GM23338 (cell line): ENCODE data around the gene COL4A1. TPM values are rescaled to one million over a fixed set of nuclear protein-coding genes. Genes with fewer than 3 reads are reported as not detected.
A peak's percentile ranks its signal among the peaks of the same experiment; 100 is the strongest.

Experiments
- ATAC-seq: fragments of 200-7000 bp; cut with Tn5 transposase; 3 replicates; pipeline ENCODE4 v1.9.1; 2020
- DNase-seq: peaks from one replicate; pipeline ENCODE4 v3.0.0-alpha.2; 2015; ENCODE audit warnings: low spot score
- H2AFZ ChIP-seq: fragments of 200-600 bp; sonication (generic); 2 replicates; pipeline ENCODE4 v1.8.0; 2016; ENCODE audit warnings: antibody characterized with exemption, mild to moderate bottlenecking, moderate library complexity
- H3F3A ChIP-seq: fragments of 200-600 bp; sonication (generic); replicated peaks from 2 replicates; pipeline ENCODE4 v1.8.0; 2017; ENCODE audit warnings: antibody characterized with exemption, mixed run types, low read depth
- H3K27ac ChIP-seq: fragments of 200-600 bp; sonication (generic); 2 replicates; pipeline ENCODE4 v1.6.1; 2016; ENCODE audit warnings: low read depth
- H3K27me3 ChIP-seq: fragments of 200-600 bp; sonication (generic); 2 replicates; pipeline ENCODE4 v1.8.0; 2016; ENCODE audit warnings: mild to moderate bottlenecking, mixed run types, moderate library complexity; ENCODE audit not compliant: insufficient read depth
- H3K36me3 ChIP-seq: fragments of 200-600 bp; sonication (generic); 2 replicates; pipeline ENCODE4 v1.8.0; 2016; ENCODE audit warnings: mild to moderate bottlenecking; ENCODE audit not compliant: insufficient read depth
- H3K4me1 ChIP-seq: fragments of 200-600 bp; sonication (generic); 2 replicates; pipeline ENCODE4 v1.8.0; 2016; ENCODE audit warnings: mild to moderate bottlenecking, moderate library complexity; ENCODE audit not compliant: insufficient read depth
- H3K4me2 ChIP-seq: fragments of 200-600 bp; sonication (generic); 2 replicates; pipeline ENCODE4 v1.7.1; 2017; ENCODE audit warnings: mixed run types
- H3K4me3 ChIP-seq: fragments of 200-600 bp; sonication (generic); 2 replicates; pipeline ENCODE4 v1.6.1; 2016; ENCODE audit warnings: mixed run types
- H3K79me2 ChIP-seq: fragments of 200-600 bp; sonication (generic); replicated peaks from 2 replicates; pipeline ENCODE4 v1.8.0; 2017; ENCODE audit warnings: mild to moderate bottlenecking; ENCODE audit not compliant: insufficient read depth
- H3K9me2 ChIP-seq: fragments of 200-600 bp; sonication (generic); 2 replicates; pipeline ENCODE4 v1.8.0; 2017; ENCODE audit not compliant: insufficient read depth
- H4K20me1 ChIP-seq: fragments of 200-600 bp; sonication (generic); replicated peaks from 2 replicates; pipeline ENCODE4 v1.8.0; 2017; ENCODE audit warnings: mild to moderate bottlenecking; ENCODE audit not compliant: insufficient read depth
- H3K27ac Mint-ChIP-seq: 2 replicates; pipeline ENCODE4 v1.8.0; 2020; ENCODE audit warnings: inconsistent platforms, mild to moderate bottlenecking, moderate library complexity, mixed read lengths
- H3K27me3 Mint-ChIP-seq: 3 replicates; pipeline ENCODE4 v1.8.0; 2022; ENCODE audit warnings: low read depth, mild to moderate bottlenecking, moderate library complexity, mixed read lengths, inconsistent platforms; ENCODE audit not compliant: insufficient read depth, poor library complexity
- H3K36me3 Mint-ChIP-seq: 3 replicates; pipeline ENCODE4 v1.8.0; 2021; ENCODE audit warnings: low read depth, mild to moderate bottlenecking, inconsistent platforms, moderate library complexity, mixed read lengths
- H3K4me1 Mint-ChIP-seq: 3 replicates; pipeline ENCODE4 v1.8.0; 2020; ENCODE audit warnings: mild to moderate bottlenecking, inconsistent platforms, mixed read lengths
- H3K4me3 Mint-ChIP-seq: 3 replicates; pipeline ENCODE4 v1.8.0; 2021; ENCODE audit warnings: moderate library complexity, mild to moderate bottlenecking, inconsistent platforms, mixed read lengths
- H3K9me3 Mint-ChIP-seq: 3 replicates; pipeline ENCODE4 v1.8.0; 2020; ENCODE audit warnings: moderate library complexity, mild to moderate bottlenecking, inconsistent platforms, mixed read lengths
- CREB1 ChIP-seq: fragments of 250-450 bp; sonication (Bioruptor Pico); IDR thresholded peaks from 2 replicates; pipeline ENCODE4 v1.5.0; 2020; ENCODE audit warnings: low read depth, mild to moderate bottlenecking, moderate library complexity
- EZH2 ChIP-seq: fragments of 200-600 bp; sonication (generic); IDR thresholded peaks from one replicate; pipeline ENCODE4 v1.8.0; 2017; ENCODE audit warnings: antibody characterized with exemption, mild to moderate bottlenecking, low read depth; ENCODE audit not compliant: unreplicated experiment
- JUNB ChIP-seq: IDR thresholded peaks from one replicate; pipeline ENCODE4 v1.6.1; 2016; ENCODE audit warnings: antibody characterized with exemption; ENCODE audit not compliant: unreplicated experiment
- NANOG ChIP-seq: IDR thresholded peaks from 2 replicates; pipeline ENCODE4 v1.6.1; 2016; ENCODE audit warnings: antibody characterized with exemption, borderline replicate concordance
- ZNF114 ChIP-seq: fragments of 250-450 bp; sonication (Bioruptor Pico); IDR thresholded peaks from 2 replicates; pipeline ENCODE4 v1.5.0; 2020; ENCODE audit warnings: mild to moderate bottlenecking, moderate library complexity
- polyA plus RNA-seq: library from polyadenylated mRNA; unstranded; fragments of >200 nt; fragmentation: Nextera tagmentation; extraction: Ambion mirVana; gene quantifications from 2 replicates; pipeline ENCODE4 v1.2.1, GENCODE V29; 2016
- total RNA-seq: library from RNA; depleted of rRNA; stranded (reverse); fragments of >200 nt; shearing (Covaris generic); gene quantifications from 2 replicates; pipeline ENCODE4 v1.2.3, GENCODE V29; 2014
- TF ChIP-seq, protein P1 (sequence below), 2 experiments: fragments of 200-600 bp in 1 of 2; sonication (generic) in 1 of 2; conservative IDR thresholded peaks; 2 replicates each; pipeline versions ENCODE4 v1.5.1 to v1.6.1; 2016 to 2017; ENCODE audit warnings: antibody characterized with exemption in 2 of 2, low read depth in 2 of 2, mild to moderate bottlenecking in 2 of 2, moderate library complexity in 1 of 2
- TF ChIP-seq, protein P2 (sequence below): IDR thresholded peaks from one replicate; pipeline ENCODE4 v1.6.1; 2018; ENCODE audit warnings: antibody characterized with exemption; ENCODE audit not compliant: unreplicated experiment

COL4A1 gene
- total and polyA plus RNA-seq, 2 experiments from 2014 or later = 39.1 to 110 TPM

DNA sequence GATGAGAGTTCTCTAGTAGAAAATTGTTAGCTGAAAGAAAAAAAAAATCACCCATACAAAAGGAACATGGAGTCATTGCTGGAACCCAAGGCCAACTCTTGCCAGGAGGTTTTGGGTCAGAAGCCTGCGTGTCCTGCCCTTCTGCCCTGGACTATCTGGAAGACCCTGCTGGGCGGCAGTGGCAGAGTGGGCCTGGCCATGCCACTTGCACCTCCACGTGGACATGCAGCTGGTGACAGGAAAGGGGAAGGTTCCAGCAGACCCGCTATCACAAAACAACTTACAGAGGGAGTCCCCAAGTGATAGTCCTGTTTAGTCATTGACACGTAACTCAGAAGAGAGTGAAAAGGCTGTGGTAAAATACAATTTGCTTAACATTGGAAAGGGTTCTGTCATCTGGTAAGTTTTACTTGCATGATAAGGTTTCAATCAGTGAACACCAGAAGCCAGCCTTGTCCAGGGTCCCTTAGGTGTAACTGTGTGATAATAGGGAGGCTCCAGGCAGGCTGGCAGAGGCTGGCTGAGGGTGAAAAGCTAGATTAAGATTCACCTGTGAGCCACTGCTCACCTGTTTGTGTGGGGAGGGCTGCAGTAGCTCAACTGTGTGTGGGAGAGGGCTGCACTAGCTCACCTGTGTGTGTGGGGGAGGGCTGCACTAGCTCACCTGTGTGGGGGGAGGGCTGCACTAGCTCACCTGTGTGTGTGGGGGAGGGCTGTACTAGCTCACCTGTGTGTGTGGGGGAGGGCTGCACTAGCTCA, 47.9 kb upstream of the COL4A1 start:
- H3K9me2 ChIP-seq = no peaks in the 10 kb centered on the region
- TF ChIP-seq, protein P1, sequence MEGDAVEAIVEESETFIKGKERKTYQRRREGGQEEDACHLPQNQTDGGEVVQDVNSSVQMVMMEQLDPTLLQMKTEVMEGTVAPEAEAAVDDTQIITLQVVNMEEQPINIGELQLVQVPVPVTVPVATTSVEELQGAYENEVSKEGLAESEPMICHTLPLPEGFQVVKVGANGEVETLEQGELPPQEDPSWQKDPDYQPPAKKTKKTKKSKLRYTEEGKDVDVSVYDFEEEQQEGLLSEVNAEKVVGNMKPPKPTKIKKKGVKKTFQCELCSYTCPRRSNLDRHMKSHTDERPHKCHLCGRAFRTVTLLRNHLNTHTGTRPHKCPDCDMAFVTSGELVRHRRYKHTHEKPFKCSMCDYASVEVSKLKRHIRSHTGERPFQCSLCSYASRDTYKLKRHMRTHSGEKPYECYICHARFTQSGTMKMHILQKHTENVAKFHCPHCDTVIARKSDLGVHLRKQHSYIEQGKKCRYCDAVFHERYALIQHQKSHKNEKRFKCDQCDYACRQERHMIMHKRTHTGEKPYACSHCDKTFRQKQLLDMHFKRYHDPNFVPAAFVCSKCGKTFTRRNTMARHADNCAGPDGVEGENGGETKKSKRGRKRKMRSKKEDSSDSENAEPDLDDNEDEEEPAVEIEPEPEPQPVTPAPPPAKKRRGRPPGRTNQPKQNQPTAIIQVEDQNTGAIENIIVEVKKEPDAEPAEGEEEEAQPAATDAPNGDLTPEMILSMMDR (conservative IDR thresholded peaks at IDR 0.05; ENCODE audit: low read depth in 2 of 2) = 0 out of 4 replicates have a peak, but pooled peaks of 1 of the 2 experiments have one; percentile 4
- TF ChIP-seq ZNF114 (CRISPR knock-in tag) = no peak
- H3K9me3 Mint-ChIP-seq = no peaks in the 10 kb centered on the region
- H3K27ac Mint-ChIP-seq = peak overlapping the region; percentile 93
- peaks cover 3% of the 10 kb centered on the region for H4K20me1 ChIP-seq
- peak overlapping the region; percentile 18; the same call in 1 of the 3 replicates for H3K4me3 Mint-ChIP-seq
- peak overlapping the region; percentile 92 for H3K27ac ChIP-seq
- H3F3A ChIP-seq = no peaks in the 10 kb centered on the region
- H3K4me3 ChIP-seq = peak overlapping the region; percentile 38; the same call in 1 of the 2 replicates
- peaks cover 7% of the 10 kb centered on the region; the same call in 1 of the 2 replicates for H3K36me3 ChIP-seq
- H2AFZ ChIP-seq = no peak overlapping the region
- DNase-seq (no peak), ATAC-seq (no peak; the same call in 2 of the 3 replicates)
- H3K36me3 Mint-ChIP-seq = peaks cover 3% of the 10 kb centered on the region; the same call in 1 of the 3 replicates
- peaks cover 28% of the 10 kb centered on the region for H3K4me1 ChIP-seq
- peak overlapping the region; percentile 77 for H3K4me2 ChIP-seq
- H3K27me3 Mint-ChIP-seq = peaks cover 6% of the 10 kb centered on the region
- H3K4me1 Mint-ChIP-seq = peaks cover 43% of the 10 kb centered on the region
- H3K79me2 ChIP-seq = peaks cover 12% of the 10 kb centered on the region; the same call in 1 of the 2 replicates
- no peaks in the 10 kb centered on the region for H3K27me3 ChIP-seq

DNA sequence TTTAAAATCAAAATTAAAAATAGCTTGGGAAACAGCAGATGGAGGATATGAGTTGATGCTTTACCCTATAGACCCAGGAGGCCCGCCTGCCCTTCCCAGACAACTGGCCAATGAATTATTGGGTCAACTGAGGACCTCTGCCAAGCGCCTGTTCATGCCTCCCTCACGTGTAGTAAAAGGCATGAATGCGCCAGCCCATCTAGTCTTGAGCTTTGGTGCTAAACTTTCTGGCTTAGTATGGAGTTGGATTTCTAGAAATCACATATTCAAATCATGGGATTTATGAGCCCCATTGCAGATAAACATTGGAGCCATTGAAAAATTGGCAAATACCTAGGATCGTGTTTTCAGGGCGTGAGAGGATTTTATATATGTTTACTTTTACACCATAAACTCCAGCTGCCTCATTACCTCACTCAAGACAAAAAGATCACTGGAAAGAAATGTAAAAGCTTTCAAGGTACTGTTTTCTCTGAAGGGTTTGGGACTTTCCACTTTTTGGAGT, 47.2 kb upstream of the COL4A1 start:
- peaks cover 43% of the 10 kb centered on the region for H3K4me1 Mint-ChIP-seq
- H3K9me3 Mint-ChIP-seq = no peaks in the 10 kb centered on the region
- Histone ChIP-seq H3K27ac (no peak overlapping the region), H3K4me1 (peaks cover 28% of the 10 kb centered on the region), H3K36me3 (peaks cover 7% of the 10 kb centered on the region; the same call in 1 of the 2 replicates), H3K79me2 (peaks cover 15% of the 10 kb centered on the region; the same call in 1 of the 2 replicates), H4K20me1 (peaks cover 3% of the 10 kb centered on the region), H3K4me3 (no peak overlapping the region), H3K9me2 (no peaks in the 10 kb centered on the region), H3K4me2 (peak overlapping the region; percentile 77; the same call in 1 of the 2 replicates), H3K27me3 (no peaks in the 10 kb centered on the region), H2AFZ (no peak overlapping the region), H3F3A (no peaks in the 10 kb centered on the region)
- ATAC-seq = no peak
- H3K4me3 Mint-ChIP-seq = no peak overlapping the region
- peaks cover 5% of the 10 kb centered on the region for H3K27me3 Mint-ChIP-seq
- DNase-seq = no peak
- H3K27ac Mint-ChIP-seq = peak overlapping the region; percentile 42; the same call in 1 of the 2 replicates
- H3K36me3 Mint-ChIP-seq = peaks cover 3% of the 10 kb centered on the region; the same call in 1 of the 3 replicates
- no peak for TF ChIP-seq CREB1 (CRISPR knock-in tag)
- TF ChIP-seq, protein P2, sequence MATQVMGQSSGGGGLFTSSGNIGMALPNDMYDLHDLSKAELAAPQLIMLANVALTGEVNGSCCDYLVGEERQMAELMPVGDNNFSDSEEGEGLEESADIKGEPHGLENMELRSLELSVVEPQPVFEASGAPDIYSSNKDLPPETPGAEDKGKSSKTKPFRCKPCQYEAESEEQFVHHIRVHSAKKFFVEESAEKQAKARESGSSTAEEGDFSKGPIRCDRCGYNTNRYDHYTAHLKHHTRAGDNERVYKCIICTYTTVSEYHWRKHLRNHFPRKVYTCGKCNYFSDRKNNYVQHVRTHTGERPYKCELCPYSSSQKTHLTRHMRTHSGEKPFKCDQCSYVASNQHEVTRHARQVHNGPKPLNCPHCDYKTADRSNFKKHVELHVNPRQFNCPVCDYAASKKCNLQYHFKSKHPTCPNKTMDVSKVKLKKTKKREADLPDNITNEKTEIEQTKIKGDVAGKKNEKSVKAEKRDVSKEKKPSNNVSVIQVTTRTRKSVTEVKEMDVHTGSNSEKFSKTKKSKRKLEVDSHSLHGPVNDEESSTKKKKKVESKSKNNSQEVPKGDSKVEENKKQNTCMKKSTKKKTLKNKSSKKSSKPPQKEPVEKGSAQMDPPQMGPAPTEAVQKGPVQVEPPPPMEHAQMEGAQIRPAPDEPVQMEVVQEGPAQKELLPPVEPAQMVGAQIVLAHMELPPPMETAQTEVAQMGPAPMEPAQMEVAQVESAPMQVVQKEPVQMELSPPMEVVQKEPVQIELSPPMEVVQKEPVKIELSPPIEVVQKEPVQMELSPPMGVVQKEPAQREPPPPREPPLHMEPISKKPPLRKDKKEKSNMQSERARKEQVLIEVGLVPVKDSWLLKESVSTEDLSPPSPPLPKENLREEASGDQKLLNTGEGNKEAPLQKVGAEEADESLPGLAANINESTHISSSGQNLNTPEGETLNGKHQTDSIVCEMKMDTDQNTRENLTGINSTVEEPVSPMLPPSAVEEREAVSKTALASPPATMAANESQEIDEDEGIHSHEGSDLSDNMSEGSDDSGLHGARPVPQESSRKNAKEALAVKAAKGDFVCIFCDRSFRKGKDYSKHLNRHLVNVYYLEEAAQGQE = no peak
- TF ChIP-seq EZH2 = no peak
- TF ChIP-seq, protein P1 (conservative IDR thresholded peaks at IDR 0.05; ENCODE audit: low read depth in 2 of 2) = no peak
- no peak for TF ChIP-seq NANOG
- no peak for TF ChIP-seq JUNB
